GM12891 (cell line): Measurements from ENCODE around the gene MYO18A.

Experiments used
- POLR2A ChIP-seq: IDR thresholded peaks from 2 replicates; pipeline ENCODE4 v1.6.1; 2011; ENCODE audit warnings: low read depth, low read length, control low read depth
- POLR2AphosphoS5 ChIP-seq: IDR thresholded peaks from 2 replicates; pipeline ENCODE4 v1.6.1; 2011; ENCODE audit warnings: low read depth, low read length, control low read depth
- POU2F2 ChIP-seq: IDR thresholded peaks from 2 replicates; pipeline ENCODE4 v1.6.1; 2011; ENCODE audit warnings: low read depth, mild to moderate bottlenecking, control low read depth, low read length, moderate library complexity
- SPI1 ChIP-seq: IDR thresholded peaks from 2 replicates; pipeline ENCODE4 v1.6.1; 2011; ENCODE audit warnings: low read depth, low read length, control low read depth
- TAF1 ChIP-seq: IDR thresholded peaks from 2 replicates; pipeline ENCODE4 v1.6.1; 2011; ENCODE audit warnings: low read depth, low read length, control low read depth

- peak; percentile 57 for TF ChIP-seq SPI1
- TF ChIP-seq POLR2A = no peak
- no peak for TF ChIP-seq POLR2AphosphoS5
- no peak for TF ChIP-seq TAF1
- TF ChIP-seq POU2F2 = no peak
Observed at GRCh38 chr17:29197516-29198272, 17.5 kb upstream of the MYO18A start.
